Hepatocyte (in vitro differentiated cells): Measurements from ENCODE around the gene KIF6.

ENCODE experiments used
- CTCF ChIP-seq: fragments of 200-600 bp; sonication (generic); IDR thresholded peaks from 2 replicates; pipeline ENCODE4 v1.5.1; 2016; ENCODE audit warnings: antibody characterized with exemption, mild to moderate bottlenecking; ENCODE audit not compliant: poor library complexity
- EZH2 ChIP-seq: fragments of 200-600 bp; sonication (generic); IDR thresholded peaks from 2 replicates; pipeline ENCODE4 v1.6.1; 2016; ENCODE audit warnings: antibody characterized with exemption, mild to moderate bottlenecking, borderline replicate concordance

GRCh38 chr6:39758905-39759605 lies 33.8 kb upstream of the KIF6 start:
- no peak for TF ChIP-seq CTCF
- no peak for TF ChIP-seq EZH2
